SJSA1 (cell line): ENCODE measurements around the gene CCL2. TPM values are rescaled to one million over a fixed set of nuclear protein-coding genes. Genes with fewer than 3 reads are reported as not detected.
A peak's percentile ranks its signal among the peaks of the same experiment; 100 is the strongest.
"Not testable (repeated sequence)": the region's sequence is repeated elsewhere in the genome, so short reads cannot be mapped to it uniquely, and the experiment has no call there.

Experiments
- DNase-seq, 2 experiments: peaks; one replicate each; pipeline ENCODE4 v3.0.0-alpha.2; 2015 to 2020; ENCODE audit warnings: low spot score in 2 of 2, low read depth in 1 of 2
- H3K27ac ChIP-seq: fragments of 250-450 bp; sonication (Bioruptor Pico); 2 replicates; pipeline ENCODE4 v1.5.1; 2020; ENCODE audit warnings: mild to moderate bottlenecking, moderate library complexity
- H3K27me3 ChIP-seq: fragments of 250-450 bp; sonication (Bioruptor Pico); replicated peaks from 2 replicates; pipeline ENCODE4 v1.5.1; 2020; ENCODE audit warnings: mild to moderate bottlenecking, moderate library complexity
- H3K36me3 ChIP-seq: fragments of 250-450 bp; sonication (Bioruptor Pico); 2 replicates; pipeline ENCODE4 v1.5.1; 2020; ENCODE audit warnings: mild to moderate bottlenecking
- H3K4me1 ChIP-seq: fragments of 250-450 bp; sonication (Bioruptor Pico); replicated peaks from 2 replicates; pipeline ENCODE4 v1.6.1; 2021; ENCODE audit warnings: mild to moderate bottlenecking
- H3K4me3 ChIP-seq: fragments of 250-450 bp; sonication (Bioruptor Pico); 2 replicates; pipeline ENCODE4 v1.5.1; 2020; ENCODE audit warnings: mild to moderate bottlenecking
- H3K9me3 ChIP-seq: fragments of 250-450 bp; sonication (Bioruptor Pico); replicated peaks from 2 replicates; pipeline ENCODE4 v1.5.1; 2020; ENCODE audit warnings: mild to moderate bottlenecking
- total RNA-seq: library from RNA; depleted of rRNA; stranded (reverse); fragments of >200 nt; shearing (Covaris generic); gene quantifications from 2 replicates; pipeline ENCODE4 v1.2.3, GENCODE V29; 2014

CCL2 gene
- total RNA-seq, 1 experiment from 2014 or later = 18.8 TPM

- not testable (repeated sequence) for H3K9me3 ChIP-seq, H3K4me3 ChIP-seq, H3K36me3 ChIP-seq, H3K27me3 ChIP-seq, H3K27ac ChIP-seq, DNase-seq, H3K4me1 ChIP-seq
Observed at GRCh38 chr17:34227293-34227692, 27.8 kb upstream of the CCL2 start.

GRCh38 chr17:34227707-34228106 lies 27.4 kb upstream of the CCL2 start:
- no peak for DNase-seq
- Histone ChIP-seq H3K9me3 (peaks cover 3% of the 10 kb centered on the region; the same call in 1 of the 2 replicates), H3K4me1 (no peaks in the 10 kb centered on the region), H3K36me3 (no peaks in the 10 kb centered on the region), H3K4me3 (no peak overlapping the region), H3K27me3 (no peaks in the 10 kb centered on the region), H3K27ac (no peak overlapping the region)

- H3K36me3 ChIP-seq = no peaks in the 10 kb centered on the region
- DNase-seq = no peak
- peaks cover 3% of the 10 kb centered on the region; the same call in 1 of the 2 replicates for H3K9me3 ChIP-seq
- no peak overlapping the region for H3K4me3 ChIP-seq
- no peaks in the 10 kb centered on the region for H3K27me3 ChIP-seq
- H3K4me1 ChIP-seq = peaks cover 6% of the 10 kb centered on the region
- no peak overlapping the region for H3K27ac ChIP-seq
Observed at GRCh38 chr17:34228781-34229180, 26.3 kb upstream of the CCL2 start.

- H3K27me3 ChIP-seq = no peaks in the 10 kb centered on the region
Observed at GRCh38 chr17:34230342-34230741, 24.7 kb upstream of the CCL2 start.

GRCh38 chr17:34234616-34235015 lies 20.5 kb upstream of the CCL2 start:
- Histone ChIP-seq H3K9me3 (peaks cover 3% of the 10 kb centered on the region; the same call in 1 of the 2 replicates), H3K27ac (no peak overlapping the region), H3K4me1 (peaks cover 61% of the 10 kb centered on the region), H3K27me3 (no peaks in the 10 kb centered on the region), H3K4me3 (no peak overlapping the region), H3K36me3 (no peaks in the 10 kb centered on the region)
- DNase-seq = no peak

More at GRCh38 chr17:34230342-34230741, 24.7 kb upstream of the CCL2 start:
- Histone ChIP-seq H3K4me1 (peaks cover 21% of the 10 kb centered on the region), H3K36me3 (no peaks in the 10 kb centered on the region), H3K27ac (no peak overlapping the region), H3K4me3 (no peak overlapping the region), H3K9me3 (peaks cover 3% of the 10 kb centered on the region; the same call in 1 of the 2 replicates)
- no peak for DNase-seq

GRCh38 chr17:34235389-34236028 lies 19.6 kb upstream of the CCL2 start:
- Histone ChIP-seq H3K4me3 (no peak overlapping the region), H3K36me3 (no peaks in the 10 kb centered on the region), H3K9me3 (peaks cover 3% of the 10 kb centered on the region; the same call in 1 of the 2 replicates), H3K27me3 (no peaks in the 10 kb centered on the region), H3K27ac (no peak overlapping the region), H3K4me1 (peaks cover 69% of the 10 kb centered on the region)
- DNase-seq = peak in 1 of 2 experiments; percentile 24

- no peak for DNase-seq
- no peaks in the 10 kb centered on the region for H3K27me3 ChIP-seq
- peaks cover 73% of the 10 kb centered on the region for H3K4me1 ChIP-seq
- no peak overlapping the region for H3K4me3 ChIP-seq
- H3K27ac ChIP-seq = no peak overlapping the region
- no peaks in the 10 kb centered on the region for H3K36me3 ChIP-seq
- H3K9me3 ChIP-seq = no peaks in the 10 kb centered on the region
Observed at GRCh38 chr17:34236281-34236892, 18.7 kb upstream of the CCL2 start.

GRCh38 chr17:34237458-34237857 lies 17.6 kb upstream of the CCL2 start:
- Histone ChIP-seq H3K4me1 (peaks cover 73% of the 10 kb centered on the region), H3K27ac (no peak overlapping the region), H3K27me3 (no peaks in the 10 kb centered on the region), H3K4me3 (no peak overlapping the region), H3K36me3 (no peaks in the 10 kb centered on the region), H3K9me3 (no peaks in the 10 kb centered on the region)
- no peak for DNase-seq

GRCh38 chr17:34241062-34241461 lies 14.0 kb upstream of the CCL2 start:
- Histone ChIP-seq H3K27ac (no peak overlapping the region), H3K4me1 (peaks cover 54% of the 10 kb centered on the region), H3K9me3 (no peaks in the 10 kb centered on the region), H3K27me3 (no peaks in the 10 kb centered on the region), H3K36me3 (no peaks in the 10 kb centered on the region), H3K4me3 (no peak overlapping the region)
- no peak for DNase-seq

GRCh38 chr17:34242587-34243363 lies 12.3 kb upstream of the CCL2 start:
- Histone ChIP-seq H3K27me3 (no peaks in the 10 kb centered on the region), H3K4me3 (no peak overlapping the region), H3K27ac (no peak overlapping the region), H3K4me1 (peaks cover 40% of the 10 kb centered on the region), H3K9me3 (no peaks in the 10 kb centered on the region), H3K36me3 (no peaks in the 10 kb centered on the region)
- no peak for DNase-seq

- H3K9me3 ChIP-seq = no peaks in the 10 kb centered on the region
- H3K4me1 ChIP-seq = peaks cover 40% of the 10 kb centered on the region
- no peaks in the 10 kb centered on the region for H3K36me3 ChIP-seq
- no peak for DNase-seq
- H3K27ac ChIP-seq = no peak overlapping the region
- H3K27me3 ChIP-seq = no peaks in the 10 kb centered on the region
- H3K4me3 ChIP-seq = no peak overlapping the region
Observed at GRCh38 chr17:34243364-34244320, 11.4 kb upstream of the CCL2 start.

- DNase-seq = no peak
- no peak overlapping the region for H3K4me3 ChIP-seq
- H3K36me3 ChIP-seq = no peaks in the 10 kb centered on the region
- H3K9me3 ChIP-seq = no peaks in the 10 kb centered on the region
- H3K27ac ChIP-seq = no peak overlapping the region
- peaks cover 44% of the 10 kb centered on the region for H3K4me1 ChIP-seq
- no peaks in the 10 kb centered on the region for H3K27me3 ChIP-seq
Observed at GRCh38 chr17:34245351-34245905, 9.7 kb upstream of the CCL2 start.

- no peaks in the 10 kb centered on the region for H3K9me3 ChIP-seq
- H3K4me3 ChIP-seq = no peak overlapping the region
- no peak for DNase-seq
- H3K27me3 ChIP-seq = no peaks in the 10 kb centered on the region
- no peaks in the 10 kb centered on the region for H3K36me3 ChIP-seq
- no peak overlapping the region for H3K27ac ChIP-seq
- peaks cover 50% of the 10 kb centered on the region for H3K4me1 ChIP-seq
Observed at GRCh38 chr17:34246446-34246845, 8.6 kb upstream of the CCL2 start.
